Right lobe of liver (tissue), 6 donors: ENCODE measurements around the gene CCR8. TPM values are rescaled to one million over a fixed set of nuclear protein-coding genes. Genes with fewer than 3 reads are reported as not detected.

ENCODE experiments used
- ATAC-seq, 4 donors: fragments of 200-7000 bp; cut with Tn5 transposase; one replicate each; pipeline ENCODE4 v1.9.1; 2020; ENCODE audit warnings: mild to moderate bottlenecking in 4 of 4, moderate library complexity in 4 of 4
- DNase-seq, 3 donors: peaks; one replicate each; pipeline ENCODE4 v3.0.0-alpha.2; 2020
- H3K27ac ChIP-seq, 3 donors: fragments of 200-600 bp; one replicate each; pipeline ENCODE4 v1.8.0; 2022
- H3K27me3 ChIP-seq, 2 donors: fragments of 200-600 bp; one replicate each; pipeline ENCODE4 v1.8.0; 2022
- H3K36me3 ChIP-seq, 4 donors: fragments of 200-600 bp; sonication (generic) in 1 of 4; one replicate each; pipeline versions ENCODE4 v1.5.1 to v1.8.0; 2017 to 2022; ENCODE audit warnings: control low read depth in 1 of 4
- H3K4me1 ChIP-seq, 4 donors: fragments of 200-600 bp; sonication (generic) in 1 of 4; one replicate each; pipeline versions ENCODE4 v1.5.1 to v1.8.0; 2017 to 2022; ENCODE audit warnings: control low read depth in 1 of 4
- H3K4me3 ChIP-seq, 3 donors: fragments of 200-600 bp; one replicate each; pipeline ENCODE4 v1.8.0; 2022
- H3K9me3 ChIP-seq, 4 donors: fragments of 200-600 bp; sonication (generic) in 1 of 4; one replicate each; pipeline versions ENCODE4 v1.5.1 to v1.8.0; 2017 to 2022; ENCODE audit warnings: control low read depth in 1 of 4
- CTCF ChIP-seq, 4 donors: fragments of 200-600 bp in 3 of 4; fragments of 450-650 bp in 1 of 4; IDR thresholded peaks; one replicate each; pipeline versions ENCODE4 v1.5.1 to v1.8.0; 2016 to 2022; ENCODE audit warnings: antibody characterized with exemption in 4 of 4, mild to moderate bottlenecking in 2 of 4
- POLR2A ChIP-seq: fragments of 450-650 bp; IDR thresholded peaks from one replicate; pipeline ENCODE4 v1.6.1; 2017; ENCODE audit warnings: antibody characterized with exemption, mild to moderate bottlenecking
- WGBS: methylation state at CpG from one replicate; pipeline ENCODE4 v1.1.6; 2018; ENCODE audit warnings: low coverage, low lambda C conversion rate; ENCODE audit not compliant: insufficient coverage; ENCODE audit errors: missing lambda C conversion rate; 5-methylcytosine and 5-hydroxymethylcytosine counted together
- intact Hi-C, 2 donors: fragments of 100-400 bp; cut with DNase I; formaldehyde crosslinking; loops; one replicate each; pipeline versions ENCODE4 v1.11.2 to v1.14.1; 2022
- total RNA-seq, 6 experiments: library from RNA; depleted of rRNA in 2 of 6; stranded (reverse); fragments of >200 nt in 2 of 6; fragmentation: NEBNext Ultra II Directional in 3 of 6; extraction: Animal tissue kit (Norgen Biotek cat#: 25700) in 3 of 6; gene quantifications; one replicate each; pipeline versions ENCODE4 v1.1.0 to v1.2.4, GENCODE V29; 2016 to 2023
- donor health status: DM: no; HTN: yes; CAD: no.
- donor health status: DM: no; HTN: no; CAD: no.
- donor health status: DM: no; HTN: no; CAD: no.
- donor health status: DM: no; HTN: yes; CAD: no.
- donor health status: DM: no; HTN: yes; CAD: no.

CCR8 gene
- total RNA-seq, 6 experiments from 2014 or later: not detected

- Histone ChIP-seq H3K27ac (no peak overlapping the region), H3K9me3 (no peaks in the 10 kb centered on the region), H3K27me3 (no peaks in the 10 kb centered on the region), H3K4me1 (peaks cover 0 to 4% (median 2%) of the 10 kb centered on the region in 4 donors), H3K36me3 (no peaks in the 10 kb centered on the region), H3K4me3 (no peak overlapping the region)
- intact Hi-C loops: loop anchor here (10.0 kb wide), 3 partner anchors 97 to 177 kb away; partner anchors contain the start of genes GORASP1 (in 1 of the 2) and TTC21A (in 1 of the 2)
- TF ChIP-seq POLR2A: no peak
- TF ChIP-seq CTCF (IDR thresholded peaks at IDR 0.05): no peak
- DNase-seq: no peak
- WGBS: 90% methylated on average over 5 of the region's 6 CpGs
- no peak for ATAC-seq
These were observed 47.5 kb upstream of the CCR8 start for GRCh38 chr3:39282057-39282456.

GRCh38 chr3:39284457-39284881 lies 45.0 kb upstream of the CCR8 start:
- Histone ChIP-seq H3K4me1 (peaks cover 0 to 19% (median 9%) of the 10 kb centered on the region in 4 donors), H3K9me3 (no peaks in the 10 kb centered on the region), H3K27ac (no peak overlapping the region), H3K36me3 (no peaks in the 10 kb centered on the region), H3K4me3 (no peak overlapping the region), H3K27me3 (no peaks in the 10 kb centered on the region)
- TF ChIP-seq POLR2A (no peak), CTCF (IDR thresholded peaks at IDR 0.05) (no peak)
- DNase-seq: no peak
- no peak for ATAC-seq
- WGBS: 41% methylated on average over 5 of the region's 5 CpGs
- intact Hi-C loops: loop anchor here (10.0 kb wide), 3 partner anchors 100 to 180 kb away; partner anchors contain the start of genes GORASP1 (in 1 of the 2) and TTC21A (in 1 of the 2)

GRCh38 chr3:39285332-39285731 lies 44.2 kb upstream of the CCR8 start:
- TF ChIP-seq CTCF (IDR thresholded peaks at IDR 0.05): no peak
- no peak for TF ChIP-seq POLR2A
- no peaks in the 10 kb centered on the region for H3K27me3 ChIP-seq
- no peak for DNase-seq
- intact Hi-C loops: loop anchor here (5.0 to 10.0 kb wide), 4 partner anchors 98 to 181 kb away; partner anchors contain the start of genes GORASP1 (in 1 of the 2) and TTC21A (in 1 of the 2)
- no peaks in the 10 kb centered on the region for H3K9me3 ChIP-seq
- no peak for ATAC-seq
- H3K27ac ChIP-seq: no peak overlapping the region
- no peak overlapping the region for H3K4me3 ChIP-seq
- H3K4me1 ChIP-seq: peaks cover 0 to 20% (median 9%) of the 10 kb centered on the region in 4 donors
- H3K36me3 ChIP-seq: no peaks in the 10 kb centered on the region

- Histone ChIP-seq H3K9me3 (no peaks in the 10 kb centered on the region), H3K4me1 (peaks cover 0 to 35% (median 13%) of the 10 kb centered on the region in 4 donors), H3K36me3 (no peaks in the 10 kb centered on the region), H3K27ac (no peak overlapping the region), H3K4me3 (no peak overlapping the region), H3K27me3 (no peaks in the 10 kb centered on the region)
- intact Hi-C loops: loop anchor here (5.0 to 10.0 kb wide), 4 partner anchors 99 to 182 kb away; partner anchors contain the start of genes GORASP1 (in 1 of the 2) and TTC21A (in 1 of the 2)
- no peak for ATAC-seq
- DNase-seq: no peak
- no peak for TF ChIP-seq POLR2A
- TF ChIP-seq CTCF (IDR thresholded peaks at IDR 0.05): no peak
- WGBS: 93% methylated on average over 3 of the region's 3 CpGs
These were observed 42.7 kb upstream of the CCR8 start for GRCh38 chr3:39286771-39287170.
